ENCODE data around the gene GRIK5. TPM values are rescaled to one million over a fixed set of nuclear protein-coding genes. Genes with fewer than 3 reads are reported as not detected.

The GRIK5 gene
- total and polyA plus RNA-seq, 2 experiments from 2014 or later, result 0.50 to 0.60 TPM

- no peak overlapping the region for H3K27ac ChIP-seq
- no peaks in the 10 kb centered on the region for H3K4me1 ChIP-seq (ENCODE audit: insufficient read depth)
- no peak overlapping the region for H2AFZ ChIP-seq
- H3K4me3 ChIP-seq, result no peak overlapping the region
- no peaks in the 10 kb centered on the region for H3K9me2 ChIP-seq (replicated peaks; ENCODE audit: insufficient read depth)
- no peak overlapping the region for H3K4me2 ChIP-seq
- no peaks in the 10 kb centered on the region for H3K36me3 ChIP-seq (replicated peaks; ENCODE audit: insufficient read depth, low read depth)
- no peaks in the 10 kb centered on the region for H4K20me1 ChIP-seq (ENCODE audit: insufficient read depth, poor library complexity, severe bottlenecking)
- DNase-seq (ENCODE audit: low spot score), result no peak
- H3K79me2 ChIP-seq, result no peaks in the 10 kb centered on the region
- no peaks in the 10 kb centered on the region for H3K9me3 ChIP-seq (ENCODE audit: low read depth)
- TF ChIP-seq EZH2 (IDR thresholded peaks at IDR 0.05; ENCODE audit: borderline replicate concordance) (no peak), EZH2phosphoT487 (IDR thresholded peaks at IDR 0.05; ENCODE audit: low read depth, severe bottlenecking, unreplicated experiment) (no peak), CTCF (IDR thresholded peaks at IDR 0.05; ENCODE audit: poor library complexity) (no peak)
- H3K27me3 ChIP-seq, result peaks cover 7% of the 10 kb centered on the region
- 67% methylated on average over 6 of the region's 15 CpGs for WGBS (ENCODE audit: low lambda C conversion rate, missing lambda C conversion rate)
These were observed 26.3 kb upstream of the GRIK5 start for GRCh38 chr19:42096255-42096837.

- H3K4me3 ChIP-seq, result no peak overlapping the region
These were observed 25.8 kb upstream of the GRIK5 start for GRCh38 chr19:42095814-42096230.

GRCh38 chr19:42095142-42095813, 25.3 kb upstream of the GRIK5 start:
- H3K4me2 ChIP-seq, result no peak overlapping the region
- no peaks in the 10 kb centered on the region for H3K4me1 ChIP-seq (ENCODE audit: insufficient read depth)
- no peaks in the 10 kb centered on the region for H3K9me3 ChIP-seq (ENCODE audit: low read depth)
- no peaks in the 10 kb centered on the region for H3K9me2 ChIP-seq (replicated peaks; ENCODE audit: insufficient read depth)
- no peak overlapping the region for H2AFZ ChIP-seq
- DNase-seq (ENCODE audit: low spot score), result no peak
- WGBS (ENCODE audit: low lambda C conversion rate, missing lambda C conversion rate), result 91% methylated on average over 36 of the region's 36 CpGs
- H3K79me2 ChIP-seq, result no peaks in the 10 kb centered on the region
- H3K4me3 ChIP-seq, result no peak overlapping the region
- no peaks in the 10 kb centered on the region for H4K20me1 ChIP-seq (ENCODE audit: insufficient read depth, poor library complexity, severe bottlenecking)
- H3K36me3 ChIP-seq (replicated peaks; ENCODE audit: insufficient read depth, low read depth), result no peaks in the 10 kb centered on the region
- no peak overlapping the region for H3K27ac ChIP-seq
- H3K27me3 ChIP-seq, result peaks cover 7% of the 10 kb centered on the region
- TF ChIP-seq CTCF (IDR thresholded peaks at IDR 0.05; ENCODE audit: poor library complexity) (no peak), EZH2 (IDR thresholded peaks at IDR 0.05; ENCODE audit: borderline replicate concordance) (no peak), EZH2phosphoT487 (IDR thresholded peaks at IDR 0.05; ENCODE audit: low read depth, severe bottlenecking, unreplicated experiment) (no peak)

More at GRCh38 chr19:42095814-42096230, 25.8 kb upstream of the GRIK5 start:
- H2AFZ ChIP-seq, result no peak overlapping the region
- no peak overlapping the region for H3K27ac ChIP-seq
- no peak for TF ChIP-seq EZH2 (IDR thresholded peaks at IDR 0.05; ENCODE audit: borderline replicate concordance)
- TF ChIP-seq EZH2phosphoT487 (IDR thresholded peaks at IDR 0.05; ENCODE audit: low read depth, severe bottlenecking, unreplicated experiment), result no peak
- no peak for TF ChIP-seq CTCF (IDR thresholded peaks at IDR 0.05; ENCODE audit: poor library complexity)
- H3K4me1 ChIP-seq (ENCODE audit: insufficient read depth), result no peaks in the 10 kb centered on the region
- no peaks in the 10 kb centered on the region for H3K79me2 ChIP-seq
- no peak overlapping the region for H3K4me2 ChIP-seq
- DNase-seq (ENCODE audit: low spot score), result no peak
- no peaks in the 10 kb centered on the region for H3K9me2 ChIP-seq (replicated peaks; ENCODE audit: insufficient read depth)
- no peaks in the 10 kb centered on the region for H4K20me1 ChIP-seq (ENCODE audit: insufficient read depth, poor library complexity, severe bottlenecking)
- H3K9me3 ChIP-seq (ENCODE audit: low read depth), result no peaks in the 10 kb centered on the region
- peaks cover 7% of the 10 kb centered on the region for H3K27me3 ChIP-seq
- H3K36me3 ChIP-seq (replicated peaks; ENCODE audit: insufficient read depth, low read depth), result no peaks in the 10 kb centered on the region
- 36% methylated on average over 10 of the region's 28 CpGs for WGBS (ENCODE audit: low lambda C conversion rate, missing lambda C conversion rate)
